Dermis blood vessel endothelial cell (primary cell): ENCODE results near the gene POGK. TPM values are rescaled to one million over a fixed set of nuclear protein-coding genes. Genes with fewer than 3 reads are reported as not detected.
A peak's percentile ranks its signal among the peaks of the same experiment; 100 is the strongest.

ENCODE experiments used
- DNase-seq: peaks from one replicate; pipeline ENCODE4 v3.0.0; 2010
- total RNA-seq: library from RNA; depleted of rRNA; stranded (reverse); fragments of >200 nt; gene quantifications from 2 replicates; pipeline ENCODE4 v1.2.3, GENCODE V29; 2014

Gene POGK
- total RNA-seq, 1 donor from 2014 or later = 25.5 TPM

DNA sequence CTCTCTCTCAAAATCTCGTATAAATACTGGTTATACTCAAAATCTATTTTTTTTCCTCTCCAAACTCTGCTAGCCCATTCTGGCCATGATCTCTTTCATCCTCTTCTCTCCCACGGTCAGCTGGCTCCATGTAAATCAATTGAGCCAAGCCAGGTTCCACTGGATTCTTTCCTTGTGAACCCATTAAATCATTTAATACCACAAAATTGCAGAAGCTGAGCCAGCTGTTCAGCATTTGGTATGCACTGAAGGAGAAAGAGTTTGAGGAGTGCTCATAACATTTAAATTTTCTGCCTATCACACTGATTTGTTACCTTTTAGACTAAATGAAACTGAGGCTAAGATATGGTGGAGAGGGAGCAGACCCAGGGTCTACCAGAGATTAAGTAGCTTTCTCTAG, 65.9 kb downstream of the POGK start:
- DNase-seq = no peak

DNA sequence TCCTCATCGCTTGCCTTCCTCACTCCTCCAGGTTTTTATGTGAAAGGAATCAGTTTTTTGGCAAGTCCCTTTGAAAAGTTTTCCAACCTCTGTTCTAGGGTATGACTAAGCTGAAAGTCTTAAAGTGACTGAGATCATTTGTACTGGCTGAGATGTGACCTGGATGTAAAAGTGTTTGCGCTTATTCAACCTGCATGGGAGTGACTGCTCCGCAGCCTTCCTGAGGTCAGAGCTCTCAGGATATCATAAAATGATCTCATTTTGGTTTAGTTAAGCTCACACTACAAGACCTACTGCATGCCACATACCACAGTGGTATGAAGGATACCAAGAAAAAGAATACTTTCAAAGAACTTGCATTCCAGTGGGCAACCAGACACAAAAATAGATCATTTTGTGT, 66.6 kb downstream of the POGK start:
- DNase-seq = peak; percentile 24

Other genes with a start within 250 kb of the POGK start
- 12.9 and 13.6 TPM in 2 replicates for gene TADA1, start 36.8 kb downstream of the POGK start, total RNA-seq
- gene ILDR2, start 136.1 kb downstream of the POGK start, total RNA-seq = under 0.01 and 1.0 TPM in 2 replicates
- not detected in 2 replicates for gene MAEL, start 149.8 kb downstream of the POGK start, total RNA-seq